SK-MEL-5 (cell line): ENCODE data around the gene SLC6A18. TPM values are rescaled to one million over a fixed set of nuclear protein-coding genes. Genes with fewer than 3 reads are reported as not detected.

Experiments
- DNase-seq: peaks from one replicate; pipeline ENCODE4 v3.0.0-alpha.2; 2016; ENCODE audit warnings: low read depth, low spot score
- in situ Hi-C: cut with HindIII; loops from 2 replicates; pipeline ENCODE4 v1.10.0; 2016; ENCODE audit warnings: low sequenced_read_pairs, high pct_unique_total_duplicates, low pct_unique_long_range_greater_than_20kb
- total RNA-seq: library from RNA; depleted of rRNA; stranded (reverse); fragments of >200 nt; shearing (Covaris generic); gene quantifications from 2 replicates; pipeline ENCODE4 v1.2.3, GENCODE V29; 2014

Gene SLC6A18
- total RNA-seq, 1 experiment from 2014 or later: not detected

DNA sequence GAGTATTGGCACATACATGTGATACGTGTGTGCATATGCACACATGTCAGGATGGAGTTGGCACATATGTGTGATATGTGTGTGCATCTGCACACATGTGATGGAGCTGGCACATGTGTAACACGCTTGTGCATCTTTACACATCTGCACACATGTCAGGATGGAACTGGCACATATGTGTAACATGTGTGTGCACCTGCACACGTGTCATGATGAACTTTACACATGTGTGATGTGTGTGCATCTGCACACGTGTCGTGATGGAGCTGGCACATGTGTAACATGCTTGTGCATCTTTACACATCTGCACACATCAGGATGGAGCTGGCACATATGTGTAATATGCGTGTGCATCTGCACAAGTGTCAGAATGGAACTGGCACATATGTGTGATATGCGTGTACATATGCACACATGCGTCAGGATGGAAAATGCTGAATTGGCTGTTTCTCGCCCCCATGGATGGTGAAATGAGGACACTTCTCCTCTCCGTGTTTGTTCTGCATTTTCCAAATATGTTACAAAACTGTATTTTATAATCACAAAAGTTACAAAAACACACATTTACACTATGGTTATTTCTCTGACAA is 40.0 kb upstream of the SLC6A18 start:
- in situ Hi-C loops: no loop called here
- no peak for DNase-seq

DNA sequence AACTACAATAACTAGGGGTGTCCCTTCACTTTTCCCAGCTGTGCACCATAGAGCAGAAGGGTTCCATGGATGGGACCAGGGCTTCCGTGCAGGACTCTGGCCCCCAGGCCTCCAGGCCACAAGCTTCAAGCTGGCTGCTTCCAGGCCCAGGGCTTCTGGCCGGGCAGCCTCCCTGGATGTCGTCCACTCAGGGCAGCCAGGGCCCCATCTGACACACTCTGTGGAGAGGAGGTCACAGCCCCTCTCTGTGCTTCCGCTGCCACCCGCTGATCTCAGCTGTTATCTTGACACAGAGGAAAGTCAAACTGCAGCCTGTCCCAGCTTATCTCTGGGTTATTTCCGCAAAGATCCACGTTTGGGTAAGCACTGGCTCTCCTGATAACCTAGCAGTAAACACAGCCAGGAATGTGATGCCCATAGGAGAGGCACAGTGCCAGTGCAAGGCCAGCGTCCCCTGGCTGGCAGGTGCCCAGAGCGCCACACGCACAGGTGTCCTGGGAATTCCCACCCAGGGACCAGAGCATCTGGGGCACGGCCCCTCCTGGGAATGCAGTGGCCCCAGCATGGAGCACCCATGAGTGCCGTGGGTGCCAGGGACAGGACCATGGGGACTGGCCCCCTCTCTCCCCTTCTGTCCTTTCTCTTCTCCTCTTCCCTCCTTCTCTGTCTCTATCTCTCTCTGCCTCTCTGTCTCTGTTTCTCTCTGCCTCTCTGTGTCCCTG is 39.4 kb upstream of the SLC6A18 start:
- in situ Hi-C loops: no loop called here
- no peak for DNase-seq

DNA sequence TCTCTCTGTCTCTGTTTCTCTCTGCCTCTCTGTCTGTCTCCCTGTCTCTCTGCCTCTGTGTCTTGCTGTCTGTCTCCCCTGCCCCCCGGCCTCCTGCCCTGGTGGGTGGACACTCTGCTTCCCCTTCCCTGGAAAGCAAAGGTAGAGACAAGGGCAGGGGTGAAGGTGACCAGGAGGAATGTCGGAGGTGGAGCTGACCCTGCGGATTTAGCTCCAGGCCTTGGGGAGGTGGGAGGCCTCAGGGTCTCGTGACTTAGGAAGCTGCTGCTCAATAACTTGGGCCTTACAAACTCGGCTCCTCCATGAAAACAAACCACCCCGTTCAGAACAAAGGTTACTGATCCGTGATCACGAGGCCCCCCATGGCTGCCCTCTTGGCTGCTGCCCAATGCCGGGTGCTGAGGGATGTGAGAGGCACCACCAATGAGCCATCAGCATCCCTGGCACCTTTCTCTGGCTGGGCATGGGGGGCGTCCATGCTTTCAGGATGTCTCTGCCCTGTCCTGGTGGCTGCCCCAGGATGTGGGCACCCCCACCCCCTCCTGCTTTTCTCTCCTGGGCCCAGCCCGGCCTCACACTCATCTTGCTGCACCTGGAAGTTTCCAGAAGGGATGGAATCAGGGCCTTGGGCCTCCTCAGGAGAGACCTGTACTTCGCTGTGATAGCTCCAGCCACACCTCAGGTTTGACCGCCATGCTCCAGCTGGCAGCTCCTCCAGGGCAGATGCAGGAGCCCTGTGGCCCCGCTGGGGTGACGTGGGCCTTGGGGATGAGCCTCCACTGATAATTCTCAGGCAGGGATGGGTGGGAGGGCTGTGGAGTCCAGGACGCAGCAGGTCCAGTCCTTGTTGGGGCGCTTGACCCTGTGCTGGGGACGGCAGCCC is 38.6 kb upstream of the SLC6A18 start:
- DNase-seq: peak; percentile 65
- in situ Hi-C loops: no loop called here

DNA sequence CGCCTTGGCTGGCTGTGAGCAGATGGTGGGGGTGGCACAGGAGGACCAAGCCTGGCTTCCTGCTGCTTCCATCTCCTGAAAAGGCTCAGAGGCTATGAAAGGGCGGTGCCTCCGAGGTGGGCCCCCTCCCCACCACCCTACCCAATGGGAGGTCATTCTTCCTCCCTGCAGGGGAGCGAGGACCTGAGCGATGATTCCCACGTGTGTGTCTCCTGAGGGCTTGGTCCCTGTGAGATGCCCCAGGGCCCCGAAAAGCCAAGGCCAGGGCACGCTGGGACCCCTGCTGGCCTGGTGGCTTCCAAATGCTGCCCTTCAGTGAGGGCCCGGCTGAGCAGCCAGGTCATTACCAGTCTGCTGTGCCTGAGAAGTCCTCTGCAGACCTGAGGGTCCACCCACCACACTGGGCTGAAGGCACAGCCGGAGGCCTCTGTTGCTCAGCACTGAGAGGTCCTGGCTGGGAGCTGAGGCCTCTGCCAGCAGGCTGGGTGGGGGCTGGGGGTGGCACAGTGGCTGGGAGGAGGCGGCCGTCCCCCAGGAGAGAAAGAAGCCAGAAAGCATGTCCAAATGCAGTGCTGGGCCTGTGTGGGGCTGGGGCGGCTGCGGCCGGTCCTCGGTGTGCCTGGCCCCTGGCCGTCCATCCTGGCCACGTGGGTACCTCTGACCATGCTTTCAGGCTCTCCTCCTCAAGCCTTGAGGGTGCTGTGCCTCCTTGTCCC is 37.8 kb upstream of the SLC6A18 start:
- in situ Hi-C loops: no loop called here

DNA sequence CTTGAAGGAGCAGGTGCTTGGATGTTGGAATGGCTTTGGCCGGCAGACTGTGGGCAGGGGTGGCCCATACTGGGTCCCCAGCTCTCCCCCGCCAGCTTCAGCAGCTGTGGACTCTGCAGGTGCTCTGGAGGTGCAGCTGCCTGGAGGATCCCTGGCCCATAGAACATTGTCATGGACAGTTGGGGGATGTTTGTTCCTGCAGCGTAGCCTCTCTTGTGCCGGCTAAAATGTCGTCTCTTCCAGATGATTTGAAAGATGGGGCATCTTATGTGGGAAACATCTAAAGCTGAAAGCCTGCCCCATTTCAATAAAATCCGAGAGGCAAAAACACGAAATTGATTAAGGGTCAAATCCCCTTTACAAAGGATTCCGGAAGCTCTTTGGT is 37.2 kb upstream of the SLC6A18 start:
- in situ Hi-C loops: no loop called here
- DNase-seq: no peak

More for the DNA sequence above, 37.8 kb upstream of the SLC6A18 start:
- DNase-seq: no peak

DNA sequence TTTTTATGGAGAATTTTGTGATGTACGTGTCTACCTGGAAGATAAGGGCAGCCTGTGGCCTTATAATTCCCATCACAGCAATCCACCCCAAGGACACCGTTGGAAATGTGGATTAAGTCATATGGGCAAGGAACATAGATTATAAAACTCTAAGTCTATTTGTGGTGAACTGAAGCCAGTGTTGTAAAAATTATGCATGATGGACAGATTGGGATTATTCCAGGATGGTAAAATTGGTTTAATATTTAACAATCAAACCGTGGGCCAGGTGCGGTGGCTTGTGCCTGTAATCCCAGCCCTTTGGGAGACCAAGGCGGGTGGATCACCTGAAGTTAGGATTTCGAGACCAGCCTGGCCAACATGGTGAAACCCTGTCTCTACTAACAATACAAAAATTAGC is 36.7 kb upstream of the SLC6A18 start:
- in situ Hi-C loops: no loop called here
- DNase-seq: no peak

DNA sequence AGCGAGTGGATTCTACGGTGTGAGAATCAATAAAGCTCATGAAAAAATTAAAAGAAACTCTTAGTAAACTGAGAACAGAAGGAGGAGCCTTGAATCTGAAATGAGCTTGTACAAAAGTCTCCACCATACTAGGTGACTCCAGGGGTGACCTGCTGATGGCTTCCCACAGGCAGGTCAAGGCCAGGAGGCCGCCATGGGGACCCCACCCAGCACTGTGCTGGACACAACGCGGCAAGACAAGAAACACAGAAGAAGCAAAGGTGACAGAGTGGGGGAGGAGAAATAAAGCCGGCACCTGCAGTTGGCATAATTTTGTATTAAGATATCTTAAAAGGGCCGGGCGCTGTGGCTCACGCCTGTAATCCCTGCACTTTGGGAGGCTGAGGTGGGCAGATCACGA is 35.9 kb upstream of the SLC6A18 start:
- DNase-seq: no peak
- in situ Hi-C loops: no loop called here

DNA sequence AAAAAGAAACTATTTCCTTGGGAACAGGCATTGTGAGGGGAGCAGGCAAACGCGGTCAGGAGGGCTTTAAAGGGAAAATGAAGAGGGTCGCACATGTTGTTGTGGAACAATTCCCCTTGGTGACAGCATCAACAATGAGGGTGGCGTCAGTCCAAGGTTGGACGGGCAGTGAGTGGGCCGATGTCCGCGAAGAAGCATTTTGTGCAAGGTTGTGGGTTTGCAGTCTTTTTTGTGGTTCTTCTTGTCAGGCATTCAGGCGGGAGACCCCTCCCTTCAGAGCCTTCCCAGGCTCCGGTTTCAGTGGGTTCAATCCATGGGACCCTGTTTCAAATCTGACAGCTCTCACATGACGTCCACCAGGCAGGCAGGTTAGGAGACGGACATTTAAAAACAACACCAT is 34.9 kb upstream of the SLC6A18 start:
- in situ Hi-C loops: no loop called here
- DNase-seq: no peak

DNA sequence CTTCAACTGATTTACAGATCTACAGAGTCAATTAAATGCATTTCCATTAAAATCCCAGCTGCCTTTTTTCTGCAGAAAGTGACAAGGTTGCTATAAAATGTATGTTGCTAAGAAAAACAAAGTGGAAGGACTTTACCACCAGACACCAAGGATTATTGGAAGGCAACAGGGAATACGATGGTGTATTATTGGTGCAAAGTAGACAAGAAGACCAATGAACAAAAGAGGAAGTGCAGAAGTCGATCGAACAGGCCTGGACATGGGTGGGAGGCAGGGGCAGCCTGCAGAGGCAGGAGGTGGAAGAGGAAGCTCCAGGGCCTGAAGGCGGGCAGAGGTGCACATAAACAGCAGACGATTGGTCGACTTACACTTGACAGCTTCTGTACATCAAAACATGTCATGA is 34.3 kb upstream of the SLC6A18 start:
- in situ Hi-C loops: no loop called here
- no peak for DNase-seq

DNA sequence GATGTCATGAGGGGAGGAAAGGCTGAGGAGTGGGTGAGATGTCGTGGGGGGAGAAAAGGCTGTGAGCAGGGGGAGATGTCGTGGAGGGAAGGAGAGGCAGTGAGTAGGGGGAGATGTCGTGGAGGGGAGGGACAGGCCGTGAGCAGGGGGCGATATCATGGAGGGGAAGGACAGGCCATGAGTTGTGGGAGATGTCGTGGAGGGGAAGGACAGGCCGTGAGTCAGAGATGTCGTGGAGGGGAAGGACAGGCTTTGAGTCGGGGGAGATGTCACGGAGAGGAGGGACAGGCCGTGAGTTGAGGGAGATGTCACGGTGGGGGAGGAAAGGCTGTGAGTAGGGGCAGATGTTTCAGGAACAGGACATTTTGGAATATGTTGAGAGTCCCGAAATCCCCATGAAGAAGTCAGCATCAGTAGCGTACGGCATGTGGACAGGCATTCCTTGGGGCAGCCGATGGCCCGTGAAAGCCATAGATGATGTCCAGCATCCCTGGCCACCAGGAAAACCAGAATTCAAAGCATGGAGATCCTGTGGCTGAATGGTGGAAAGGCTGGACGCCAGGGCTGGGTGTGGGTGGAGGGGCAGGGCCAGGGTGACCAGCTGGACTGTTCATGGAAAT is 32.1 kb upstream of the SLC6A18 start:
- in situ Hi-C loops: no loop called here
- DNase-seq: no peak

DNA sequence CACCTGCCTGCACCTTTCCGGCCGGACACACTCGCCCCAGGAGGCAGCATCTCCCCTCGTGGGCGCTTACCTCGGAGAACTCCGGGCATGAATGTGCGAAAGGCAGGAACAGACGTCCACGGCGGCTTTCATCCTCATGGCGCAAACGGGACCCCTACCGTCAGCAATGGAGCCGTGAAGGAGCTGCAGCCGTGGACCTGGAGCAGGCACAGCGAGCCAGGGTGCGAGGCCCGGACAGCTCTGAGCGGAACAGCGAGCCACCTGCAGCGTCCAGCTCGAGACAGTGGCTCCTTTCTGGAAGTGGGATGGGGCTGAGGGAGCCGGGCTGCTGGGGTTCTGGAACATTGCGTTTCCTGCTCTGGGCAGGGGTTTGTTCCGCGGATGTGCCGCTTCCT is 31.6 kb upstream of the SLC6A18 start:
- DNase-seq: no peak
- in situ Hi-C loops: no loop called here

DNA sequence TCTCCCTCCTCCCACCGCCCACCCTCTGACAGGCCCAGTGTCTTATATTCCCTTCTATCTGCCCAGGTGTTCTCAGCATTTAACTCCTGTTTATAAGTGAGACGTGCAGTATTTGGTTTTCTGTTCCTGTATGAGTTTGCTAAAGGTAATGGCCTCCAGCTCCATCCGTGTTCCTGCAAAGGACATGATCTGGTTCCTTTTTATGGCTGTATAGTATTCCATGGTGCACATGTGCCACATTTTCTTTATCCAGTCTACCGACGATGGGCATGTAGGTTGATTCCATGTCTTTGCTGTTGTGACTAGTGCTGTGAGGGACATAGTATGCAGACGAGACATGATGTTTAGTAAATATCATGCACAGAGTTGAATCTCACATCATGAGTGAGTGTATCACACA is 30.8 kb upstream of the SLC6A18 start:
- in situ Hi-C loops: no loop called here
- no peak for DNase-seq

DNA sequence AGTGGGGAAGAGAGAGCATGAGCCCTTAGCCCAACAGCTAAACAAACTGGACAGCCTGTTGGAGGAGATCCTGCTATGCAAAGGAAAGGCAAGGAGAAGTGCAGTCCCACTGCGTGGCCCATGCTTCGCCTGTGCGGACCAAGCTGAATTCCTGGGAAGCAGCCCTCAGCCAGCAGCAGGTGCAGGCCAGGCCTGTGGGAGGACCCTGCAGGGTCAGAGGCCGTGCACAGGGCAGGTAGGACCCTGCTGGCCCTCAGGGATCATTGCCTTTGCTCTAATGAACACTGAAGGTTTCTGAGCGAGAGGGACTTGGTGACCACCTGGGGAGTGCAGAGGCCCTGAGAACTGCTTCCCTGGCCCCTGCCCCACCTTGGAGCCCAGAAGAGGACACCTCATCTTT is 29.7 kb upstream of the SLC6A18 start:
- in situ Hi-C loops: no loop called here
- no peak for DNase-seq

DNA sequence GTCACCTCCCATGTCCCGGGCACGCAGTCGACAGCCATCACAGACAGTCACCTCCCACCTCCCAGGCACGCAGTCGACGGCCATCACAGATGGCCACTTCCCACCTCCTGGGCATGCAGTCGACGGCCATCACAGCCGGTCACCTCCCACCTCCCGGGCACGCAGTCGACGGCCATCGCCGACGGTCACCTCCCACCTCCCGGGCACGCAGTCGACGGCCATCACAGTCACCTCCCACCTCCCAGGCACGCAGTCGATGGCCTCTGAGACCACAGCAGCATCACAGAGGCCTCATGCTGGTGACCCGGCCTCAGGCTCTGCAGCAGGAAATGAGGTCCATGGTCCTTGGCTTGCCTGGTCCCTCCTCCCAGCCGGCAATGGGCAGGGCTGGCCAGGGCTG is 29.3 kb upstream of the SLC6A18 start:
- DNase-seq: no peak
- in situ Hi-C loops: no loop called here

DNA sequence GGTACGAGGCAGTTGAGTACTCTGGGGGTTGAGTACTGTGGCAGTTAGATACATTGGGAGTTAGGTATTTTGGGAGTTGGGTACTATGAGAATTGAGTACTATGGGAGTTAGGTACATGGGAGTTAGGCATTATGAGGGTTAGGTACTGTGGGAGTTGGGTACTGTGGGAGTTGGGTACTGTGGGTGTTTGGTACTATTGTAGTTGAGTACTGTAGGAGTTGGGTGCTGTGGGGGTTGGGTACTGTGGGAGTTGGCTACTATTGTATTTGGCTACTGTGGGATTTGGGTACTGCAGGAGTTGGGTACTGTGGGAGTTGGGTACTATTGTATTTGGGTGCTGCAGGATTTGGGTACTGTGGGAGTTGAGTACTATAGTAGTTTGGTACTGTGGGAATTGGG is 28.6 kb upstream of the SLC6A18 start:
- in situ Hi-C loops: no loop called here
- no peak for DNase-seq

DNA sequence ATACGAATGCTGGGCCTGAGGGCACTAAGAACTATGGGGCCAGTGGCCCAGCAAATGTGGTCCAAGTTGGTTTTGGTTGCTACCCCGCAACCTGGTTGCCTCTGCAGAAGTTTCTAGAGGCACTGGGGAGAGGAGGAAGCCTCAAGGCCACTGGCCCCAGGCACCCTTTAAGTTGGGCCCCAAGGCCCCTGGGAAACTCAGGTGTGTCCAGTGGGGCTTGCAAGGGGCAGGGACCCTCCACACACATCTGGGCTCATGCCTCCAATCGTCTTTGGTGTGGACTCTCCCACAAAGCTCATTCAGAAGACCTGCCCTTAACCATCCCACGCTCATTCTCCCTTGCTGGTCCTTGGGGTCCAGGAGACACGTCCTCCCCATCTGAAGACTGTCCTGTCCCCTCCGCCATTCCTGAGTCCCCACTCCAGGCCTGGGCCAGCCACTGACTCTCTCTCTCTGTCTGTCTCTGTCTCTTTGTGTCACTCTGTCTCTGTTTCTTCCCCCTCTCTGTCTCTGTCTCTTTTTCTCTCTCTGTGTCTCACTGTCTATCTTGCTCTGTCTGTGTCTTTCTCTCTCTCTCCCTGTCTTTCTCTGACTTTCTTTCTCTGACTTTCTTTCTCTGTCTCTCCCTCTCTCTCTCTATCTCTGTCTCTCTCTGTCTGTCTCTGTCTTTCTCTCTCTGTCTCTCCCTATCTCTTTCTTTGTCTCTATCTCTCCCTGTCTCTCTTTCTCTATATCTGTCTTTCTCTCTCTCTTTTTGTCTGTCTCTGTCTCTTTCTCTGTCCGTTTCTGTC is 27.1 kb upstream of the SLC6A18 start:
- in situ Hi-C loops: no loop called here
- DNase-seq: no peak

DNA sequence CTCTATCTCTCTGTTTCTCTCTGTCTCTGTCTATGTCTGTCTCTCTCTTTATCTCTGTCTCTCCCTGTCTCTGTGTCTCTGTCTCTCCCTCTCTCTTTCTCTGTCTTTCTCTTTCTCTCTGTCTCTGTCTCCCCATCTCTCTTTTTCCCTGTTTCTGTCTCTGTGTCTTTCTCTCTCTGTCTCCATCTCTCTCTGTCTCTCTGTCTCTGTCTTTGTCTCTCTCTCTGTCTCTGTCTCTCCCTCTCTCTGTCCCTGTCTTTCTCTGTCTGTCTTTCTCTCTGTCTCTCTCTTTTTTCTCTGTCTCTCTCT is 25.9 kb upstream of the SLC6A18 start:
- DNase-seq: no peak
- in situ Hi-C loops: no loop called here
